Breast epithelium (tissue), 4 donors: ENCODE measurements around the gene CIB4. TPM values are rescaled to one million over a fixed set of nuclear protein-coding genes. Genes with fewer than 3 reads are reported as not detected.

Experiments
- DNase-seq, 2 donors: peaks; one replicate each; pipeline ENCODE4 v3.0.0-alpha.2; 2019; ENCODE audit warnings: low spot score in 2 of 2
- H3K27ac ChIP-seq, 2 donors: fragments of 200-600 bp; sonication (generic) in 1 of 2; one replicate each; pipeline ENCODE4 v1.5.1; 2016 to 2019; ENCODE audit warnings: mild to moderate bottlenecking in 1 of 2
- H3K27me3 ChIP-seq, 2 donors: fragments of 200-600 bp; sonication (generic) in 1 of 2; one replicate each; pipeline versions ENCODE4 v1.5.1 to v1.6.0; 2017 to 2019; ENCODE audit warnings: control low read depth in 1 of 2, mild to moderate bottlenecking in 1 of 2
- H3K36me3 ChIP-seq: fragments of 200-600 bp; one replicate; pipeline ENCODE4 v1.5.1; 2019
- H3K4me1 ChIP-seq, 2 donors: fragments of 200-600 bp; sonication (generic); one replicate each; pipeline ENCODE4 v1.5.1; 2016 to 2019; ENCODE audit warnings: control low read depth in 1 of 2
- H3K4me3 ChIP-seq, 3 donors: fragments of 200-600 bp; sonication (generic); 1 replicate in 2 of 3; 2 replicates in 1 of 3; pipeline ENCODE4 v1.5.1; 2016 to 2019; ENCODE audit warnings: mild to moderate bottlenecking in 3 of 3, moderate library complexity in 2 of 3
- H3K9me3 ChIP-seq, 2 donors: fragments of 200-600 bp; sonication (generic) in 1 of 2; one replicate each; pipeline ENCODE4 v1.5.1; 2016 to 2019; ENCODE audit warnings: control low read depth in 1 of 2
- POLR2A ChIP-seq: fragments of 450-650 bp; IDR thresholded peaks from one replicate; pipeline ENCODE4 v1.6.1; 2016; ENCODE audit warnings: antibody characterized with exemption, mild to moderate bottlenecking, moderate library complexity
- POLR2AphosphoS5 ChIP-seq, 3 donors: sonication (generic); formaldehyde crosslinking; IDR thresholded peaks; one replicate each; pipeline ENCODE4 v1.6.1; 2017; ENCODE audit warnings: antibody characterized with exemption in 3 of 3
- intact Hi-C: fragments of 100-400 bp; cut with DNase I; formaldehyde crosslinking; loops from one replicate; pipeline ENCODE4 v1.15.1; 2023; ENCODE audit warnings: low total_unique reads
- total RNA-seq, 3 donors: library from RNA; depleted of rRNA; stranded (reverse); fragments of >200 nt; gene quantifications; one replicate each; pipeline ENCODE4 v1.1.0, GENCODE V29; 2016
- TF ChIP-seq, protein P1 (sequence below), 3 donors: fragments of 450-650 bp; IDR thresholded peaks; one replicate each; pipeline ENCODE4 v1.5.1; 2016 to 2017; ENCODE audit warnings: antibody characterized with exemption in 3 of 3, mild to moderate bottlenecking in 3 of 3, moderate library complexity in 3 of 3

The CIB4 gene
- total RNA-seq, 3 donors from 2014 or later: not detected

DNA sequence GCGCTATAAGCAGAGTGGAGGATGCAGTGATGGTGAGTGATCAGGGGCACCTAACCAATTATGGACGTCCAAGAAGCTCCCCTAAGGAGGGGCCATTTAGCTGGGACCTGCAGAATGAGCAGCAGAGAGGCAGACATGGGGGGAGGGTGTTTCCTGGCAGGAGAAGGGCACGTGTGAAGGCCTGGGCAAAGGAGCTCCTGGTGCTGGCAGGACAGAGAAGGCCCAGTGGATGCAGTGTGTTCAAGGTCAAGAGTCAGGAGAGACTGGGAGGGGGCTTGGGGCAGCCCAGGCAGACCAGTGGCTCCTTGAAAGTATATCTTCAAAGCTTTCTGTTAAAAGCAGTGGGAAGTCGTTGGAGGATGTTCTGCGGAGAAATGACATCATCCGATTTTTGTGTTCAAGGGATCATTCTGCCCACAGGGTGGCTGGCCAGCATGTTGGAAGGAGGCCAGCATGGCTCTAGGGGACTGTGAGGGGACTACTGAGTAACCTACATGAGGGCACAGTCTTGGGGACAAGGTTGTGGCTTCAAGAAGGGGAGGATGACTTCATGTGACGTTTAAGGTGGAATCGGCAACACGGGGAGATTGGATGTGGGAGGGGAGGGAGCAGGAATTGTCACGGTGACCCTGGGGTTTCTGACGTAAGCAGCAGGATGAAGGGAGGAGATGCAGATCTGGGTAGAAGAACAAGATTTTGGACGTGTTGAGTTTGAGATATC, 9.0 kb upstream of the CIB4 start:
- no peak overlapping the region for H3K4me3 ChIP-seq
- intact Hi-C loops: no loop called here
- TF ChIP-seq POLR2AphosphoS5 (IDR thresholded peaks at IDR 0.05): no peak
- TF ChIP-seq, protein P1, sequence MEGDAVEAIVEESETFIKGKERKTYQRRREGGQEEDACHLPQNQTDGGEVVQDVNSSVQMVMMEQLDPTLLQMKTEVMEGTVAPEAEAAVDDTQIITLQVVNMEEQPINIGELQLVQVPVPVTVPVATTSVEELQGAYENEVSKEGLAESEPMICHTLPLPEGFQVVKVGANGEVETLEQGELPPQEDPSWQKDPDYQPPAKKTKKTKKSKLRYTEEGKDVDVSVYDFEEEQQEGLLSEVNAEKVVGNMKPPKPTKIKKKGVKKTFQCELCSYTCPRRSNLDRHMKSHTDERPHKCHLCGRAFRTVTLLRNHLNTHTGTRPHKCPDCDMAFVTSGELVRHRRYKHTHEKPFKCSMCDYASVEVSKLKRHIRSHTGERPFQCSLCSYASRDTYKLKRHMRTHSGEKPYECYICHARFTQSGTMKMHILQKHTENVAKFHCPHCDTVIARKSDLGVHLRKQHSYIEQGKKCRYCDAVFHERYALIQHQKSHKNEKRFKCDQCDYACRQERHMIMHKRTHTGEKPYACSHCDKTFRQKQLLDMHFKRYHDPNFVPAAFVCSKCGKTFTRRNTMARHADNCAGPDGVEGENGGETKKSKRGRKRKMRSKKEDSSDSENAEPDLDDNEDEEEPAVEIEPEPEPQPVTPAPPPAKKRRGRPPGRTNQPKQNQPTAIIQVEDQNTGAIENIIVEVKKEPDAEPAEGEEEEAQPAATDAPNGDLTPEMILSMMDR (IDR thresholded peaks at IDR 0.05): no peak
- no peaks in the 10 kb centered on the region for H3K9me3 ChIP-seq
- peak overlapping the region in 1 of 2 donors; percentile 87 for H3K27ac ChIP-seq
- H3K36me3 ChIP-seq: no peaks in the 10 kb centered on the region
- no peaks in the 10 kb centered on the region for H3K27me3 ChIP-seq
- DNase-seq: peak in 1 of 2 donors; percentile 15
- H3K4me1 ChIP-seq: no peaks in the 10 kb centered on the region

DNA sequence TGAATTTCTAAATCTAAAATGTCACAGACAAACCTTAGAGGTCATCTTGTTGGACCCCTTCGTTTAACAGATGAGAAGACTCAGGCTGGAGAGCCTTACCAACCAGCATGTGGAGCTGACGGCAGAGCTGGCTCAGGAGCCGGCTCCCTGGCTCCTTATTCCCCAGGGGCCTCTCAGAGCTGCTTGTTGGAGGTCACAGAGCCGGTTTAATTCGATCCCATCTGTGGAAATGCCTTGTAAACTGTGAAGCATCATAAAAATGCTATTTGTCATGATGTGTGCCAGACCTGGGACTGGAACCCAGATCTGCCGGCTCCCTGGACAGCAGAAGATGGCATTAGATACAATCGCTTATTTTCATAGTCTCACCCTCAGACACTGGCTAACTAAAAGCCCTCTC, 8.2 kb upstream of the CIB4 start:
- DNase-seq: no peak
- no peaks in the 10 kb centered on the region for H3K4me1 ChIP-seq
- no peaks in the 10 kb centered on the region for H3K27me3 ChIP-seq
- intact Hi-C loops: no loop called here
- no peak overlapping the region for H3K27ac ChIP-seq
- no peaks in the 10 kb centered on the region for H3K36me3 ChIP-seq
- no peaks in the 10 kb centered on the region for H3K9me3 ChIP-seq
- no peak for TF ChIP-seq POLR2AphosphoS5 (IDR thresholded peaks at IDR 0.05)
- no peak for TF ChIP-seq POLR2A
- TF ChIP-seq, protein P1 (IDR thresholded peaks at IDR 0.05): no peak
- no peak overlapping the region for H3K4me3 ChIP-seq

DNA sequence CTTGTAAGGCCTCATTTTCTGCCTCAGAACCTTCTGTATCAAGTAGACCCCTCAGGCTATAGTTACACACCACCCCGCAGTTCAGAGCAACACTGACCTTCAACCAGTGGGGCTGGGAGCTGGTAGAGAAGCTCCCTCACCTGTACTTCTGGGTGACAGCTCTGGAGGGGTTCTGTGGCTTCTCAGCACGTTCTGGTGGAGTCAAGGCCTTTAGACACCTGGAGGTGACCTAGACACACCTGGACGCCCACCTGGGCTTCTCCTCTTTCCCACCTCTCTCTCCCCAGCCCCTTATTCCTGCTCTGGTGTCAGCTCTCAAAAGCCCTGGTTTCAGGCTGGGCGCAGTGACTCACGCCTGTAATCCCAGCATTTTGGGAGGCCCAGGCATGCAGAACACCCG, 7.3 kb upstream of the CIB4 start:
- Histone ChIP-seq H3K4me1 (no peaks in the 10 kb centered on the region), H3K27ac (no peak overlapping the region), H3K9me3 (no peaks in the 10 kb centered on the region), H3K4me3 (no peak overlapping the region), H3K27me3 (no peaks in the 10 kb centered on the region), H3K36me3 (no peaks in the 10 kb centered on the region)
- intact Hi-C loops: no loop called here
- TF ChIP-seq POLR2A: no peak
- TF ChIP-seq, protein P1 (IDR thresholded peaks at IDR 0.05): no peak
- no peak for TF ChIP-seq POLR2AphosphoS5 (IDR thresholded peaks at IDR 0.05)
- DNase-seq: no peak

DNA sequence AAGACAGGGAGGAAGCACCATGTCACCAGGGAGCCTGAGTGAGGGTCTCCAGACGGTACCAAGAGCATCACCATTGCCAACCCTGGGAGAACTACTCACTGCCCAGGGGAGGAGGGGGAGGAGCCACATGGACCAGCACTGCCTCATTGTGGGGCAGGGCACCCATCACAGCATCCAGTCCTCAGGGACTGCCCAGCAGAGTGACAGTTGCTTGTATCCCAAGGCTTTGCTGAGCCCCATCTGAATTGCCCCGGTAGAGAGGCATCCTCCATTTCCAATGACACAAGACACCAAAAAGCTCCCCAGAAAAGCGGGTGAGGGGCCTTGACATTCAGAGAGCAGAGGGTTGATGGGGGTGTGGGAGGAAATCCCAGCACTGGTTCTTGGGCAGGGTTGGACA, 6.8 kb upstream of the CIB4 start:
- no peak overlapping the region for H3K27ac ChIP-seq
- H3K27me3 ChIP-seq: no peaks in the 10 kb centered on the region
- no peaks in the 10 kb centered on the region for H3K36me3 ChIP-seq
- no peak for DNase-seq
- H3K4me3 ChIP-seq: no peak overlapping the region
- H3K9me3 ChIP-seq: no peaks in the 10 kb centered on the region
- intact Hi-C loops: no loop called here
- no peaks in the 10 kb centered on the region for H3K4me1 ChIP-seq
- TF ChIP-seq POLR2AphosphoS5 (IDR thresholded peaks at IDR 0.05) (no peak), POLR2A (no peak)

DNA sequence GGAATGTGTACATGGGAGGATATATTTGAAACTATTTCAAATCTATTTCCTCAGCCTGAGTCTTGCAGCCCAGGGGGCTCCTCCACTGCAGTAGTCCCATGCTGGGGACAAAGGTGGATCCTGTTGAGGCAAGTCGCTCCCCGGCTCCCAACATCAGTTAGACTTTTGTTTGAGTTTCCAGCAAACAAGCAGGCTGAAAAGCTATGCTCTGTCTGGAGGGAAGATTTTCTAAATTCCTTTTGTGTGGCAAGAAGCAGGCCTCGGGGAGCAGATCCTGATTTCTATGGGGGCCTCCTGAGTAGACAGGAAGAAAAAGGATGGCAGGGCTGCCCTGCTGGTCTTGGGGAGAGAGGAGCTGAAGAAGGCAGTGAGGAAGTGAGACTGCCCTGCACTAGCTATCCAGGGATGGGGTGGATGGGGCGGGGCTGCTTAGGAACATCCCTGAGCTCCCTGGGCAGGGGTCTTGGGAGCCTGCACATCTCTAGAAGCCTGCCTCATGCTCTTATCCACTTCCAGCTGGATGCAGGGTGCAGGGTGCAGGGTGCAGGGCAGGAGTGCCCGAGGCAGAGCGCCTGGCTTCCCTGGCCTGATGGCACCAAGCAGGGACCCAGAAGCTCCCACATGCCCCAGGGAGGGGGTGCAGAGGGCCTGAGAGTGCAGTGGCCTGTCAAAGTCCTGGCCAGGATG, 6.0 kb upstream of the CIB4 start:
- Histone ChIP-seq H3K4me3 (no peak overlapping the region), H3K9me3 (no peaks in the 10 kb centered on the region), H3K4me1 (no peaks in the 10 kb centered on the region), H3K27ac (peak overlapping the region in 1 of 2 donors; percentile 7), H3K27me3 (no peaks in the 10 kb centered on the region), H3K36me3 (no peaks in the 10 kb centered on the region)
- no peak for DNase-seq
- TF ChIP-seq POLR2A (no peak), POLR2AphosphoS5 (IDR thresholded peaks at IDR 0.05) (no peak)
- TF ChIP-seq, protein P1 (IDR thresholded peaks at IDR 0.05): no peak
- intact Hi-C loops: no loop called here
